ENCODE results near the gene CREB3L4. TPM values are rescaled to one million over a fixed set of nuclear protein-coding genes. Genes with fewer than 3 reads are reported as not detected.
A peak's percentile ranks its signal among the peaks of the same experiment; 100 is the strongest.

CREB3L4 gene
- total and polyA plus RNA-seq, 2 of the 13 experiments (the other 11 are each of a cell fraction or from before 2014, with no cell fraction given), result 9.9 to 18.7 TPM

DNA sequence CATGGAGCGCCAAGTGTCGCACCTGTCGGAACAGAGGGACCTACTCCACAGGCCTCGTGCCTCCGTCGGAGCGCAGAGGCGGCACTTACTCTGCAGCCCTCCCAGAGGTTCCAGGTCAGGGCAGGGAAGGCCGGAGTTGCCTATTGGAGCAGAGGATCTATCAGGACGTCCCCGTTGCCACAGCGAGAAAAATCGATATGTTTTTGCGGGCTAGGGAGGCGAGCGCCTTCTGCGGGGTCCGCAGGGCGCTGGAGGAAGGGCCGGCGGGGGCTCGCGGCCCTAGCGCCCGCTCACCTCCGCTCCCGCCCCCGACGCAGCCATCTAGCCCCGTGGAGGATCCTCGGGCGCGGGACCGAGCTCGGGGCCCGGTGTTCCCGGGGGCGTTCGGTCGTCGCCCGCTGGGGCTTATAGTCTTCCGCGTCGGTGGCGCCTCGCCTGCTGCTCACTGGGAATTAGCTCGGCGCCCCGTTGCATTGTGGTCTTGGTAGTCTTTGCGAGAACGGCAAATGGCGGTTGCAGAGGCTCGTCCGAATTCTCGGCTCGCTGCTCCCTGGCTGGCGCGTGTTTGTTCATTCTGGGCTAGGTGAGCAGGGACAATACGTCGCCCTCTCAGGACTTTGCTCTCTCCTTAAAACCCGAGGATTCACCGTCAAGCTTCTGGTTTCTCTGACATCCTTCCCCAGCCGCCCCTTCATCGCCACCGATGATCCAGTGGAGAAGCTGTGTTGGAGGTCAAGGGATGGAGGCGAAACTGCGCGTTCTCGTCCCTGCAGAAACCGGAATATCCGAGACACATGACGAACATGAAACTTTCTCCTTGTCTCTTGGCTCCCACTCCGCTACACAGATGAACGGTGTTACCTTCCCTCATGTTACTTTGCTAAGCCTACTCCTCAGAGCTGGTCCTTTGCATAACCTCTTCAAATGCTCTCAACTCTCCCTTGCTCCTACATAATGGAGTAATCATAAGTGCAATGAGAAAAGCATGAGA, 9.8 kb downstream of the CREB3L4 start, which contains the start of gene JTB (continued):
- TF ChIP-seq, protein P1, sequence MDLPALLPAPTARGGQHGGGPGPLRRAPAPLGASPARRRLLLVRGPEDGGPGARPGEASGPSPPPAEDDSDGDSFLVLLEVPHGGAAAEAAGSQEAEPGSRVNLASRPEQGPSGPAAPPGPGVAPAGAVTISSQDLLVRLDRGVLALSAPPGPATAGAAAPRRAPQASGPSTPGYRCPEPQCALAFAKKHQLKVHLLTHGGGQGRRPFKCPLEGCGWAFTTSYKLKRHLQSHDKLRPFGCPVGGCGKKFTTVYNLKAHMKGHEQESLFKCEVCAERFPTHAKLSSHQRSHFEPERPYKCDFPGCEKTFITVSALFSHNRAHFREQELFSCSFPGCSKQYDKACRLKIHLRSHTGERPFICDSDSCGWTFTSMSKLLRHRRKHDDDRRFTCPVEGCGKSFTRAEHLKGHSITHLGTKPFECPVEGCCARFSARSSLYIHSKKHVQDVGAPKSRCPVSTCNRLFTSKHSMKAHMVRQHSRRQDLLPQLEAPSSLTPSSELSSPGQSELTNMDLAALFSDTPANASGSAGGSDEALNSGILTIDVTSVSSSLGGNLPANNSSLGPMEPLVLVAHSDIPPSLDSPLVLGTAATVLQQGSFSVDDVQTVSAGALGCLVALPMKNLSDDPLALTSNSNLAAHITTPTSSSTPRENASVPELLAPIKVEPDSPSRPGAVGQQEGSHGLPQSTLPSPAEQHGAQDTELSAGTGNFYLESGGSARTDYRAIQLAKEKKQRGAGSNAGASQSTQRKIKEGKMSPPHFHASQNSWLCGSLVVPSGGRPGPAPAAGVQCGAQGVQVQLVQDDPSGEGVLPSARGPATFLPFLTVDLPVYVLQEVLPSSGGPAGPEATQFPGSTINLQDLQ (CRISPR knock-in tag; IDR thresholded peaks at IDR 0.05), result peak; percentile 92
- peak; percentile 95 for TF ChIP-seq IKZF4 (CRISPR knock-in tag; IDR thresholded peaks at IDR 0.05; ENCODE audit: borderline replicate concordance, low read depth, not compliant biosample characterization)
- no peak for TF ChIP-seq KLF15 (CRISPR knock-in tag; IDR thresholded peaks at IDR 0.05; ENCODE audit: borderline replicate concordance)
- TF ChIP-seq HES4 (CRISPR knock-in tag; IDR thresholded peaks at IDR 0.05; ENCODE audit: borderline replicate concordance), result peak; percentile 37
- TF ChIP-seq, protein P2, sequence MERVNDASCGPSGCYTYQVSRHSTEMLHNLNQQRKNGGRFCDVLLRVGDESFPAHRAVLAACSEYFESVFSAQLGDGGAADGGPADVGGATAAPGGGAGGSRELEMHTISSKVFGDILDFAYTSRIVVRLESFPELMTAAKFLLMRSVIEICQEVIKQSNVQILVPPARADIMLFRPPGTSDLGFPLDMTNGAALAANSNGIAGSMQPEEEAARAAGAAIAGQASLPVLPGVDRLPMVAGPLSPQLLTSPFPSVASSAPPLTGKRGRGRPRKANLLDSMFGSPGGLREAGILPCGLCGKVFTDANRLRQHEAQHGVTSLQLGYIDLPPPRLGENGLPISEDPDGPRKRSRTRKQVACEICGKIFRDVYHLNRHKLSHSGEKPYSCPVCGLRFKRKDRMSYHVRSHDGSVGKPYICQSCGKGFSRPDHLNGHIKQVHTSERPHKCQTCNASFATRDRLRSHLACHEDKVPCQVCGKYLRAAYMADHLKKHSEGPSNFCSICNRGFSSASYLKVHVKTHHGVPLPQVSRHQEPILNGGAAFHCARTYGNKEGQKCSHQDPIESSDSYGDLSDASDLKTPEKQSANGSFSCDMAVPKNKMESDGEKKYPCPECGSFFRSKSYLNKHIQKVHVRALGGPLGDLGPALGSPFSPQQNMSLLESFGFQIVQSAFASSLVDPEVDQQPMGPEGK (CRISPR knock-in tag; IDR thresholded peaks at IDR 0.05), result peak; percentile 76
- TF ChIP-seq PCBP2 (optimal IDR thresholded peaks at IDR 0.05; ENCODE audit: low read depth, low read length, poor library complexity, severe bottlenecking), result no peak
- TF ChIP-seq, protein P3, sequence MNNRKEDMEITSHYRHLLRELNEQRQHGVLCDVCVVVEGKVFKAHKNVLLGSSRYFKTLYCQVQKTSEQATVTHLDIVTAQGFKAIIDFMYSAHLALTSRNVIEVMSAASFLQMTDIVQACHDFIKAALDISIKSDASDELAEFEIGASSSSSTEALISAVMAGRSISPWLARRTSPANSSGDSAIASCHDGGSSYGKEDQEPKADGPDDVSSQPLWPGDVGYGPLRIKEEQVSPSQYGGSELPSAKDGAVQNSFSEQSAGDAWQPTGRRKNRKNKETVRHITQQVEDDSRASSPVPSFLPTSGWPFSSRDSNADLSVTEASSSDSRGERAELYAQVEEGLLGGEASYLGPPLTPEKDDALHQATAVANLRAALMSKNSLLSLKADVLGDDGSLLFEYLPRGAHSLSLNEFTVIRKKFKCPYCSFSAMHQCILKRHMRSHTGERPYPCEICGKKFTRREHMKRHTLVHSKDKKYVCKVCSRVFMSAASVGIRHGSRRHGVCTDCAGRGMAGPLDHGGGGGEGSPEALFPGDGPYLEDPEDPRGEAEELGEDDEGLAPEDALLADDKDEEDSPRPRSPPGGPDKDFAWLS (CRISPR knock-in tag; IDR thresholded peaks at IDR 0.05; ENCODE audit: borderline replicate concordance), result no peak
- TF ChIP-seq SRY (CRISPR knock-in tag; IDR thresholded peaks at IDR 0.05), result 0 out of 2 replicates have a peak, but pooled peaks have one; percentile 39
- no peak for TF ChIP-seq AHR (CRISPR knock-in tag; IDR thresholded peaks at IDR 0.05)
- TF ChIP-seq BRCA1 (CRISPR knock-in tag; IDR thresholded peaks at IDR 0.05), result no peak
- no peak; the same call in 1 of the 2 replicates for TF ChIP-seq ZNF773 (CRISPR knock-in tag; IDR thresholded peaks at IDR 0.05; ENCODE audit: borderline replicate concordance)
- peak; percentile 56; the same call in 1 of the 2 replicates for TF ChIP-seq ZNF274 (CRISPR knock-in tag; IDR thresholded peaks at IDR 0.05)
- no peak; the same call in 1 of the 2 replicates for TF ChIP-seq ZSCAN22 (CRISPR knock-in tag; IDR thresholded peaks at IDR 0.05)
- 0 out of 2 replicates have a peak, but pooled peaks have one; percentile 51 for TF ChIP-seq GATA4 (IDR thresholded peaks at IDR 0.05; ENCODE audit: borderline replicate concordance, low read depth)
- TF ChIP-seq REL (CRISPR knock-in tag; conservative IDR thresholded peaks at IDR 0.05), result no peak; the same call in none of the 2 replicates
- no peak for TF ChIP-seq ZNF83 (CRISPR knock-in tag; IDR thresholded peaks at IDR 0.05; ENCODE audit: borderline replicate concordance)
- TF ChIP-seq NFYB (CRISPR knock-in tag; IDR thresholded peaks at IDR 0.05), result peak; percentile 76
- TF ChIP-seq SRSF4 (IDR thresholded peaks at IDR 0.05; ENCODE audit: low read depth, low read length, poor library complexity, severe bottlenecking), result no peak
- peak; percentile 65; the same call in 1 of the 2 replicates for TF ChIP-seq ZMYM2 (CRISPR knock-in tag; IDR thresholded peaks at IDR 0.05)
- TF ChIP-seq, protein P4, sequence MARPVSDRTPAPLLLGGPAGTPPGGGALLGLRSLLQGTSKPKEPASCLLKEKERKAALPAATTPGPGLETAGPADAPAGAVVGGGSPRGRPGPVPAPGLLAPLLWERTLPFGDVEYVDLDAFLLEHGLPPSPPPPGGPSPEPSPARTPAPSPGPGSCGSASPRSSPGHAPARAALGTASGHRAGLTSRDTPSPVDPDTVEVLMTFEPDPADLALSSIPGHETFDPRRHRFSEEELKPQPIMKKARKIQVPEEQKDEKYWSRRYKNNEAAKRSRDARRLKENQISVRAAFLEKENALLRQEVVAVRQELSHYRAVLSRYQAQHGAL (CRISPR knock-in tag; IDR thresholded peaks at IDR 0.05; ENCODE audit: not compliant biosample characterization), result peak; percentile 59

Data from HepG2 (cell line).